GM18498 (cell line): ENCODE data around the gene THTPA.
A peak's percentile ranks its signal among the peaks of the same experiment; 100 is the strongest.

ENCODE experiments used
- ATAC-seq: cut with Tn5 transposase; IDR thresholded peaks from one replicate; pipeline ENCODE4 v1.9.1; 2021; ENCODE audit warnings: mild to moderate bottlenecking, moderate library complexity; ENCODE audit not compliant: unreplicated experiment

THTPA gene

DNA sequence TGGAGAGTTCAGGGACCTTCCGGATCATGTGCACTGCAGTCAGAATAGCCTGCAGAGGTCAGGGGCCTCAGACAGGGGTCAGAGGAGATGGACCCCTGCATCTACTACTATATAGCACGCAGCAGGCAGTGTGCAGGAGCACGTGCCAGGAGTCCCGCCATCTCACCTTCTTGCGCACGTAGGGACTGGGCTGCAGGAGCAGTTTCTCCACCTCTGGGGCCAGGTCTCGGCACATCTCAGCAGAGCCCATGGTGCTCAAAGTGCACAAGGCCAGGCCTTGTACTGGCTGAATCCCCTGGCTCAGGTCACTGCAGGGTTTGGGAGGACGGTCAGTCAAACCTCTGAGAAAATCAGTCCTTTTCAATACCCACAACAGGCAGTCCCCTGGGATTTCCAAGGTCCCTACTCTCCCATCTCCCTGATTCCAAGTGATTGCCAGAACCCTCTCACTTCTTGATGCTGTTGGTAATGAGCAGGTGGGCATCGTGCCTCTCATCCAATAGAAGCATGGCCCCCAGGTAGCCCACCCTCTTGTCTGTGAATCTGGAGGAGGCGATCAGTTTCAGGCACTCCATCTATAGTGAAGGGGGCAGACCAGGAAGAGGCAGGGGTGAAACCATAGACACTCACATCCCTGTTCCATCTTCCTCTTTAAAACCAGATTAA lies 10.2 kb downstream of the THTPA start:
- no peak for ATAC-seq

DNA sequence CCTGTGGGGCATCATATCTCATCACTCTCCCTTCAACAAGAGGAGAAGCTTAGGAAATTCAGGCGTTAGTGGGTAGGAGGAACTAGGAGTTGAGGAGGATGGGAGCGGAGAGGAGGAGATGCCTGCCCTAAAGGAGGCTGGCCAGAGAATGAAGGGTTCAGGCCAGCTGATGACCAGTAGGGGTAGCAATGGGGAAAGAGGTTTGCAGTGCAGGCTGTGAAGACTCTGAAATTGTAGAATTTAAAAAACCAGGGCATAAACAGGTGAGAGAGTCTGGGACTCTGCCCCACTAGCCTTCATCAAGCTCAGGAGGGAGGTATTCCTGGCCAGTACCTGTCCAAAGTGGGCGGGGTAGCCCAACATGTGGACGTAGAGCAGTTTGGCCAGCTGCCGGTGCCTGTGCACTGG lies 10.7 kb downstream of the THTPA start:
- ATAC-seq = no peak

DNA sequence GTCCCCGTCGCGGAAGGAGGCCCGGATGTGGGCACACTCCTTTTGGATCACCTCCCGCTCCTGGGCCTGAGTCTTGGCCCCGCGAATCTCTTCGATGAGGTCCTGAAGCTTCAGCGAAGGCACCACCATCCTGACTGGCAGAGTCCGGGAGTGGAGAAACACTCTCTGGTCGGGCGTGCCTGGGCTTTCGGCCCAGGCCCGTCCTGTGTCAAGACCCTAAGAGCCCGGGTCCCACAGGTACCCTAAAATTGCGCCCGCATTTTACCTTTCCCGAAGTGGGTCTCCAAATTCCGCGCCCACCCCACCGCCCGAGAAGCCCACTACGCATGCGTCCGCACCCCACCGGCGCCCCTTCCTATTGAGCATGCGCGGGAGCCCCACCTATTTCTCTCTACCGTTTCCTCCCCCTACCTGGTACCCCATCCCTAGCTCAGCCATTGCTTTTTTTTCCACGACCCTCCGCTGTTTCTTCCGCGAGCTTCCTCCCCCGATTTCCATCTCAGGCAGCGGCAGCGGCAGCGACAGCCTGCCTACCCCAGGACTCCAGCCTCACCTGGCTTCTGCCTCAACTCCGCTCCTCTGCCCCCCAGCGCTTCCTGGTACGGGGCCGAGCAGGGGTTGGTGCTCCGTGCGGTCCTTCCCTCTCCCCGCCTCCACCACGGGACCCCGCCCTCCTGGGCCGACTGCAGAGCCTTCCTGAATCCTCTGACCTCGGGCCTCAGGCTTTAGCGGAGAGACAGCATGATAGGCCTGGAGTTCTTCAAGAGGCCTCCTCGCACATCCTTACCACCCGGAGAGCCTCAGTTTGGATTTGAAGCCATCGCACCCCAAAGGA lies 11.3 kb downstream of the THTPA start, which contains the start of gene AP1G2:
Gene AP1G2, minus strand, starts transcription at position 606 of the 835 bp plus-strand sequence. Its CDS starts 477 bp downstream, at position 129.
- ATAC-seq = peak; percentile 93

DNA sequence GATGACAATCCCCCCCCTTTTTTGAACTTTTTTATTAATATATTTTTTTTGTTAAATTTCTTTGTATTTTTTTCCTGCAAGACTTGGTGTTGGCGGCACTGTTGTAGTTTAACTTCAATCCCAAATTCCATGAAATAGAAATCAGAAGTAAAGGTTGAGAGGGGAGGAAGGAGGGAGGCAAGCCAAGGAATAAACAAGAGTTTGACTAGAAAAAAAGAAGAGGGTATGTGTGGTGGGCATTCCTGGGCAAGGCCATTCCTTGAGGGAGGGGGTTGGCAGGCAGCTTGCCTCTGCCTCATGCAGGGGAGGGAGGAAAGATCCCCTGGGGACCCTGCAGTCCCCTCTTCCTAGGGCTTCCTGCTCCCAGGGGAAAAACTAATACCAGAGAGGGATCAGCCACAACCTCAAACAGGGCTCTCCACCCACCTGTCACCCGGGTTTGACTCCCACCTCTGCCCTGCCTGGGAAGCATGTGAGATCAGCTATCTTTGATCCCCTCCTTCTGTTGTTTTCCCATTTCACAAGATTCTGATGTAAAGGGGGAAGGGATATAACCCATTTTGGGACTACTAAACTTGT lies 12.0 kb downstream of the THTPA start:
- no peak for ATAC-seq

DNA sequence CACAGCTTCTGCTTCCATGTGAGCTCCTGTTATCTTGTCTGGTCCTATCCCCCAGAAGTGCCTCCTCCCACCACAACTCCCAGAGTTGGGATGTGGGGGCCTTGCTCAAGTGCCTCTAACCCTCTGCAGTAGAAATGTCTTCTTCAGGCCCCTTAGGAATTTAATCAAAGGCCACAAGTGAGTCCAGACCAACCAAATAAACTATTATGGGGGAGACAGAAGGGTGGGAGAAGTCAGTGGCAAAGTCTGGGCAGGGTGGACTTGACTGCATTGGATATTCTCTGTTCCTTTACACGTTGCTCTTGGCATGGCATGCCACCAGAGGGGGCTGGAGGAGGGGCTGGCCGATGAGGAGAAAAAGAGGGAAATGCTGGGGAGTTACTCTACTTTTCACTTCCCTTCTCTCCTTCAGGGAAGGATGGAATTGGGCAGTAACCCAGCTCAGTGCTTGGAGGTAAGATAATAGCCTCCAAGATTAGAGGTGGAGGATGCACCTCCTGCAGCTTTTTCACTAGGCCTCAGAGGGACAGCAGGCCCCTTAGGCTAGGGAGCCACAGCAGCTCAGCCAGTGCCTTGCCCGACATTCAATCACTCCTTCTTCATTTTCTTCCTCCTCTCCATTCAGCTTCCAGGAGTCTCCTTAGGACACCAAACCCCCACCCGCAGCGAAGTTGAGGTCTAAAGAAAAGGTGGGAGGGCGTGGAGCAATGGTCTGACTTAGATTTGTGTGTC lies 12.7 kb downstream of the THTPA start:
- no peak for ATAC-seq

DNA sequence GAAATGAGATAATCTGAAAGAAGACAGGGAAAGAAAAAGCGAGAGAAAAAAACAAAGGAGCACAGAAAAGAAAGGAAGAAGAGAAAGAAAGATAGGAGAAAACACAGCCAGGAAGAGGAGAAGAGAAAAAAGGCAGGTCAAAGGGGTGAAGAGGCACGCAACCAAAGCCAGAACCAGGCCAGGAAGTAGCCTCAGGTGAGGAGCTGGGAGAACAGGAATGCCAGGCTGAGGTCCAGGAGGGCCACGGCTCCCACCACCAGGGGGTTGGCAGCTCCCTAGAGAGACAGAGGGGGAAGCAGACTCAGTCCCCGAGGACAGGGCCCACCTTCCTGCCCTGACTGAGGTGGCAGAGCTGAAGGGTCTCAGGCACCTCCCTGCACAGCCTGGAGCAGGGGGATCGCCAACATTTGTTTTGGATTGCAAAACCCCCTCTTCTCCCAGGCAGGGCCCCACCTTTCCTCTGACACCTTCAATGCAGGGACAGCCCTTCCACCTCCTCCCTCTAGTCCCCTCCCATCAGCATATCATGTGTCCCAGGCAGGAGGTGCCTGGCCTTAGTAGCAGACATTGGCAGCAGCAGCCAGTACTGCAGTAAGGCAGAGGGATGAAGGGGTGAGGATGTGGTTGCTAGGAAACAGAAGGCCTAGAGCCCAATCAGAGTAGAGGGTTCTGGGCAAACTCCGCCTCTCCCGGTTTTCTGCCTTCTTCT lies 13.5 kb downstream of the THTPA start:
- no peak for ATAC-seq

DNA sequence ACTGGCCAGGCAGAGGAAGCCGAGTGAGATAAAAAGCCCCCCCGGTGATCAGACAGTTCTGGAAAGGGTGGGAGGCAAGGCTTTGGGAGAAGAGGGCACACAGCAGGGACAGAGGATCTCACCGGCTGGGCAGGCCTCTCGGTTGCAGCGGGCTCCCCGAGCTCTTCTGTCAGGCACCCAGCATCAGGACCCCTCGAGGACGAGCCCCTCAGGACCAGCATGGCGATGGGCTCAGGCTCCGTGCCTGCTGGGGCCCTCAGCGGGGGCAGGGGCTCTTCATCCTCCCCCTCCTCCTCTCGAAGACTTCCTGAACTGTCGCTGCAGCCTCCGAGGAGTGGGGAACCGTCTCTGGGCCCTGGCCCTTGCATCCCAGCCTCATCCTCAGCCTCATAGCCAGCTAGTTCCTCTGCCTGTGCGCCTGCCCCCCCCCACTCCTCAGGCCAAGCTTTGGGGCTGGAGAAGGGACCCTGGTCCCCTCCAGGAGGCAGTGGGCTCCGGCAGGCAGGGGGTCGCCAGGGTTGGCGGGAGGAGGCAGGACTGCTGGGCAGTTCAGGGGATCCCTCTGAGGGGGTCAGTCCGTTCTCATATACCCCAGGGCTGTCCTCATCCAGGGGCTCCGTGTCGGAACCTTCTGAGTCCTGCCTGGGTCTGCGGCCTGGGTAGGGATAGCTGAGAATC lies 14.9 kb downstream of the THTPA start:
- ATAC-seq = no peak

DNA sequence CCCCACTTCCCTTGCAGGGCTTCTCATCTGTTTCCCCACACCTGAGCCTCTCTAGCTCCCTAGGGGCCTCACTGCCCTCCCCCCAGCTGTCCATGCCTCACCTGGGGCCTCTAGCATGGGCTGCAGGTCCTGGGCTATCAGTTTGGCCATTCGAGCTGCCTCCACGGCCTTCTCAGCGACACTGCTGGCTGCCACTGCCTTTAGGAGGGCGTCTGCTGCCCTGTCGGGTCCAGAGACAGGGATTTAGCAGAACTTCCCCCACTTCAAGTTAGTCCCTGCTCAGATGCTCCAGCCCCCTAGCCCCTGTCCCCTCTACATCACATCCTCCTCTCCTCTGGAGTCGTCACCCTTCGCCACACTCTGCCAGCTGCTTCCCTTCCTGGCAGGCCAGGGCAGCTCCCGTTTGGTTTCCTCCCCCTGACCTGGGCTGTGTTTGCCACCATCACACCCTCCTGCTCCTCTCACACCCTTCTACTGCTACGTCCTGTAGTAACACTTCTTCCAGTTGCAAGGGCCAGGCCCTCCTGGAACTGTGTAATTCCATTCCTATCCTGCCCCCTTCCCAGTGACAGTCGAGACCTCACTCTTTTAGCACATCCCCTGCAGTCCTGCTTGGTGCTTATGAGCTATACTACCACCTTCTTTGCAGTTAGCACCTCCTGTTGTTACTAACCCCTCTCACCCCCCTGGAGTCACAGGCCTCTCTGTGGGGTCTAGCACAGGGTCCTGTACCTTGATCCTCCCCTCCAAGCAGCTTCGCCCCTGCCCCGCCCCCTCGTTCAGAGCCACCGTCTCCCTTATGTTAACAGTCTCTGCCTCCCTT lies 15.8 kb downstream of the THTPA start:
- no peak for ATAC-seq

DNA sequence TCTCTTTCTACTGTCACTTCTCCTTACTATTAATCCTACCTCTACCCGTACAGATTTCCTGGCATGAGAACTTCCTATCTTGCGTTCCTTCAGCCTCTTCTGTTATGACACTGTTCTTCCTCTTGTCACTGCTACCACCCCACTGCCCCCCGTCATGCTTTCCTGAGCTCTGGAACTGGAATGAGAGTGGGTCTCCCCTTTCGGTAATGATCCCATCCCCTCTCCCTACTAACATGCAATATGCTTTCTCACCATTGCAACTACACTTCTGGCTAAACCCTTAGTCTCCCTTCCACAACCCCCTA lies 16.4 kb downstream of the THTPA start:
- ATAC-seq = no peak

DNA sequence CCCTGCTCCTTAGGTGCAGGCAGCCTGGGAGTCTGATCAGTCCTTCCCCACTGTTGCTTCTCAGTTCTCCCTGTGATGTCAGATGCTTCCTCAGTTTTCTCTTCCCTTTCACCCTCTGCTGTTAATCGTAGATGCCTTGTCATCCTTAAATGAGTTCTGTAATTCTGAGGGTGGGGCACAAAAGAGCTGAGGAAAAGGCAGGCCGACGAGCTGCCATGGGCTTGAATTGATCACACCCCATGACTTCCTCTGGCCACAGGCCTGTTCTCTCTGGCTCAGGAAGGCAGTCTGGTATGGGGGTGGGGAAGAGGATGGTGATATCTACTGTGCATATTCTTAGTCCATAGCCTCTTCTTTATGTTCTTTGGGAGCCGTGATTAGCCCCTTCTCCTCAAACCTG lies 16.8 kb downstream of the THTPA start:
- ATAC-seq = no peak

DNA sequence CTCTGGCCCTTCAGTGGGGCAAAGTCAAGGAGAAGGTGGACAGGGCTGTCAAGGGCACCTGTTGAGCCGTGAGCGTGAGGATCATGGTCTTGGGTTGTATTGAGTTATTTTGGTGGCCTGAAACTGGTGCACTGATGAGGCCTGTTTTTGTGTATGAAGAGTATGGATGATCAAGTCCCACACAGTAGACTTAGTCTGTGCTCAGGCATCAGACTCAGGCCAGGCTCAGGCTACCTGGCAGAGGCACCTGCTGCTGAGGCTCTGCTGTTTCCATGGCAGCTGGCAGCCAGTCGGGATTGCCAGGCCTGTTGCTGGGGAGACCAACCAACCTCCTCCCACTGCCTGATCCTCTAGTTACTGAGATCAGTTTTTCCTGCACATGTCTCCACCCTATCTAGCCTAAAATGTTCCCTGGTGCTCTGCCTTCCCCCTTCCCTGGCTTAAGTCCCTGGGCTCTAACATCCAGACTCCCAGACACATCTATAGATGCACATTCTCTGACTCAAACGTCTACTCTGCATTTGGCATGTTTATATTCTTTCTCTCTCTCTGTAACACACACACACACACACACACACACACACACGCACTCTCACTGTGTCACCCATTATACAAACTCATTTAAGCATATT lies 17.4 kb downstream of the THTPA start:
- no peak for ATAC-seq

DNA sequence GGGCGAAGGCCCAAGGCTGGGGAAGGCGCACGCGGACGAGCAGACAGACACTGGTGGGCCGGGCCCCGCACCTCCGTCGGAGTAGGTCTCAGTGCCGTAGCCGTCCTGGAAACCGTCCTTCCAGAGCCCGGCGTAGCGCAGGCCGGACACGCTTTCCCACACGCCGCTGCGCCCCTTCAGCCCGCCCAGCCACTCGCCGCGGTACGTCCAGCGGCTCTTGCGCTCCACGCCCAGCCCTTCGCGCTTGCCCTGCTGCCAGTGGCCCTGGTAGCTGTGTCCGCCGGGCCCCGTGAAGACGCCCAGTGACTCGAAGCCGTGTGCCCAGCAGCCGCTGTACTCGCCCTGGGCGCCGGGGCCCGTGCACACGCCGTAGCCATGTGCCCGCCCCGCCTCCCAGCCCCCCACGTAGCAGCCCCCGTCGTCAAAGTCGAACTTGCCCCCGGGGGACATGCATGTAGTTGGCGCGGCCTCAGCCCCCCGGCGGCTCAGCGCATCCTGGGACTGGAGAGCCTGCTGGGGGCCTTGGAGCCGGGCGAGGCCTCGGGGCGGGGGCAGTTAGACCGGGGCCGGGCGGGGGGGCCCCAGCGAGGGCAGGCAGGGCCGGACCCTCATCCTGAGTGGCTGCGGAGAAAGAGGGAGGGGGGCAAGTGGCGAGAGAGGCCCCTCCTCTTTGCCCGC lies 21.1 kb downstream of the THTPA start:
- ATAC-seq = no peak

DNA sequence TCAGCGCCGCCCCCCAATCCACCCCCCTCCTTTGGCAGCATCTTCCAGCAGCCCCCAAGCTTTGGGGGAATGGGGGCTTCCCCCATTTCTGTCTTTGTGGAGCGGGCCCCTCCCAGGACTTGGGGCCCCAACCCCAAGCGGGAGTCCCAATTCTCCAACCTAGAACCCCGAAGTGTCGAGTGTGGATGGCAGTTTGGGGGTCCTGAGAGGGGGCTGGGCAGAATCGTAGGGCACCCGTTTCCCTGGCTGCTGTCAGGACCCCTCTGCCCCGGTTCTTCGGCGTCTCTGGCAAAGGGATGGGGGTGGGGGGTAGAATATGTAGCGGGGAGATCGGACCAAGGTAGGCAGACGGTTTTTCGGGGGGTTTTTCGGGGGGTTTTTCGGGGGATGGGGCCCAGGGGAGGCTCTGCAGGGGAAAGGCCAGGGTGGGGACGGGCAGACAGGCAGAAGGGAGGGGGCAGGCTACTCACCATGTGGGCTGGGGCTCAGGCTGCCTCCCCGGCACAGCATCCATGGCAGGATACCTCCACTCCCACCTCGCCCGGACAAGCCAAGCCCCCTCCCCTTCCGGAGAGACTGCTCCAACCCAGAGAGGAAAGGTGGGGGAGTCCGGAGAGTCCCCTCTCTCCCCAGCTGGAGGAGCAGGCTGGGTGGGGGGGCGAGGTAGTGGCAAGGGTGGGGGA lies 21.8 kb downstream of the THTPA start:
- ATAC-seq = no peak

DNA sequence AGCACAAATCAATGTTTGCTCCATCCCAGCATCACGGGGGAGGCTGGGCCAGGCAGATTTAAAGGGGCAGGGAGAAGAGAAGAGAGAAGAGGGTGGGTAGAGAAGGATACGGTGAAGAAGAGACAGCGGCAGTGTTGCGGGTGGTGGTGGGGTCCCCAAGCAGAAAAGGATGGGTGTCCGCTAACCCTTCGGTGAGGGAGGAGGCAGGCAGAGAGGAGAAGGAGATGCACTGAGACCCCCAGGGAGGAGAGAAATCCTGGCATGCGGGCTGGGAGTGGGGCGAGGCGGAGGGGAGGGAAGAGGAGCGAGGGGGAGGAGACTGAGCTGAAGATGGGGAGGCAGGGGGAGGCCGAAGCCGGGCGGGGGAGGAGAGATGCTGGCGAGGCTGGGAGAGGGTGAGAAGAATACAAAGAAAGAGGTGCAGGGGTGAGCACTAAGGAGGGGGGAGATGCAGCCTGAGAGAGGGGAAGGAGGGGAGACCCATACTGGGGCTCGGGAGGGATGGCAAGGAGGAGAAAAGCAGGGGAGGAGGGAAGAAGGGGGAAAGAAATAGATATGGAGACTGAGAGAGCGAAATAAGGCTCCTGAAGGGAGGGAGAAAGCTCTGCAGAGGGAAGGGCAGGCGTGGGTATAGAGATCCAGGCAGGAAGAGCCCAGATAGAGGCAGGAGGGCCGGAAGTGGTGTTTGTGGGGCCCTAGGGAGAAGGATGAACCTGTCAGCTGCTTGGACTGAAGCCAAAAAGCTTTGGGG lies 22.7 kb downstream of the THTPA start, which contains the start of gene JPH4:
Gene JPH4, minus strand, starts transcription at position 231 of the 751 bp plus-strand sequence. CDS start 1,337 bp downstream, outside the sequence.
- no peak for ATAC-seq

DNA sequence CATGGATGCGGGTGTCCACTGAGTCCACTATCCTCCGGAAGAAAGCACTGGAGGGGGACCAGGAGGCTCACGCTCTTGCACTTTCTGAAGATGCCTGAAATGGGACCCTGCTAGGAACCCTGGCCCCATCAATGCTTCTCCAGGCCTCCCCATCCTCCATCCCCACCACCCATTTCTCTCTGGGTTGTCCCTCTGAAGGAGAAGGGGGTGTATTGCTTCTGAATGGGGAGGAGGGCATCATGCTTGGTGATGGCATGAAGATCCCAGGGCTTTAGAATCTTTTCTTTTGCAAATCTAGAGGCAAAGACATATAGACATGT lies 23.2 kb downstream of the THTPA start:
- no peak for ATAC-seq

DNA sequence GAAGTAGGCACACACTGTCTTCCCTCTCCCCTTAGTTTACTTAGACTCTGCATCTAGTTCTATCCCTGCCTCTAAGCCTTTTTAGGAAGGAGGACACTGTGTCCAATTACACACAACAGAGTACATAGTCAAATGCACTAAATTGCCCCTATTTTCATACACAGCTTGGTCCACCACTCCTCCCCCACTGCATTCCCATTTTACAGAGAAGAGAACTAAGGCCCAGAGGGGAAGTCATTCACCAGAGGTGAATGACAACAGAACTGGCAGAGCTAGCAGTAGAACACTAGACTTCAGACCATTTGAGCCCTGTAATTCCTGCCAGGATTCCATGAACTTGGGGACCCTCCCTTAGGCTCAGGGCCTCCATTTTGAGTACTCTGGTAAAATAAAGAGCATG lies 23.7 kb downstream of the THTPA start:
- no peak for ATAC-seq
